Liver (tissue), 3 donors: ENCODE data around the gene EXOC3.

Experiments used
- GABPA ChIP-seq, 2 donors: IDR thresholded peaks in 1 of 2; conservative IDR thresholded peaks in 1 of 2; 2 replicates each; pipeline ENCODE4 v1.6.1; 2016; ENCODE audit warnings: antibody characterized with exemption in 2 of 2, mild to moderate bottlenecking in 1 of 2, moderate library complexity in 1 of 2
- NR2F2 ChIP-seq: IDR thresholded peaks from 2 replicates; pipeline ENCODE4 v1.6.1; 2016; ENCODE audit warnings: antibody characterized with exemption
- RAD21 ChIP-seq, 2 donors: IDR thresholded peaks; 2 replicates each; pipeline ENCODE4 v1.6.1; 2016; ENCODE audit warnings: antibody characterized with exemption in 2 of 2, mild to moderate bottlenecking in 2 of 2
- RXRA ChIP-seq, 2 donors: IDR thresholded peaks; 2 replicates each; pipeline ENCODE4 v1.6.1; 2017 to 2018; ENCODE audit warnings: antibody characterized with exemption in 2 of 2, mild to moderate bottlenecking in 1 of 2
- SP1 ChIP-seq: IDR thresholded peaks from 2 replicates; pipeline ENCODE4 v1.6.1; 2018; ENCODE audit warnings: antibody characterized with exemption, mild to moderate bottlenecking
- YY1 ChIP-seq: IDR thresholded peaks from 2 replicates; pipeline ENCODE4 v1.6.1; 2016; ENCODE audit warnings: antibody characterized with exemption, mild to moderate bottlenecking
- TF ChIP-seq, protein P1 (sequence below): fragments of 150-350 bp; IDR thresholded peaks from 2 replicates; pipeline ENCODE4 v1.5.1; 2017; ENCODE audit warnings: improper control_type of control experiment, low read depth, low read length; ENCODE audit not compliant: missing input control
- donor health status: healthy.
- donor health status: healthy.

DNA sequence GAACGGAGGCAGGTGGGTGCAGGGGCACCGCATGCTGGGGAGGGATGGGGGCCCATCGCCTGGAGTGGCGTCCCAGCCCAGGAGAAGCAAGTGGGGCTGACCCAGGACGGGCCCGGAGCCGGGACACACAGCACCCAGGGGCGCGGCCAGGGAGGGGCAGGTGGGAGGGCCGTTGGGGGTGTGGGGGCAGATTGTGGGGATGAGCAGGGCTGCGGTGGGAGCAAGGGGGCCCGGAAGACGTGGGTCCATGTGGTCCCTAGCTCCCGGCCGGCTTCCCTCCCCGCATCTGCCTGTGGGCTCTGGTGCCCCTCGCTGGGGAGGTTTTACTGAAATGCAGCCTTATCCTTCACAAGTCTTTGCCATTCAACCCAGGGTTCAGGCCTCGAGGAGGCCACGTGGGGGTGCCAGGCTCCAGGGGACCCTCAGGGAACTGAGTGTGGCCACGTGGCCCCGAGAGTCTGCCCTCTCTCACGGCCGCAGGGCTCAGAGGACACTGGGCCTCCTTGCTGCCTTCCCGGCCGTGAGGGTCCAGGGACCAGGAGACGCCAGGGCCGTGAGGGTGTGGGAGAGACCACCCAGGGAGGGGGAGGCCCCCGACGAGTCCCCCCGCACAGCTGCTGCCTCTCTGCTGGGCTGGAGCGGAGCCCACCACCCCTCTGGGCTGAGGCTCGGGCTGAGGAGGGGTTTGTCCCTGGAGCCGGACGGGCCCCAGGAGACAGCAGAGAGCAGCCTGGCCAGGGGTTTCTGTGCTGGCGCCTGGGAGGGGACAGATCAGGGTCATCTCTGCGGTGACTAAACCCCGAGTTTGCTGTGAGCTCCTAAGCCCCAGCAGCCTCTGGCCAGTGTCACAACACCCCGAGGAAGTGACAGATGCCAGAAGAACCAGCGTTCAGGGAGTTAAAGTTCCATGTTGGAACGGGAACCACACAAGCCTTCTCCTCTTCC, 46.0 kb downstream of the EXOC3 start:
- TF ChIP-seq, protein P1, sequence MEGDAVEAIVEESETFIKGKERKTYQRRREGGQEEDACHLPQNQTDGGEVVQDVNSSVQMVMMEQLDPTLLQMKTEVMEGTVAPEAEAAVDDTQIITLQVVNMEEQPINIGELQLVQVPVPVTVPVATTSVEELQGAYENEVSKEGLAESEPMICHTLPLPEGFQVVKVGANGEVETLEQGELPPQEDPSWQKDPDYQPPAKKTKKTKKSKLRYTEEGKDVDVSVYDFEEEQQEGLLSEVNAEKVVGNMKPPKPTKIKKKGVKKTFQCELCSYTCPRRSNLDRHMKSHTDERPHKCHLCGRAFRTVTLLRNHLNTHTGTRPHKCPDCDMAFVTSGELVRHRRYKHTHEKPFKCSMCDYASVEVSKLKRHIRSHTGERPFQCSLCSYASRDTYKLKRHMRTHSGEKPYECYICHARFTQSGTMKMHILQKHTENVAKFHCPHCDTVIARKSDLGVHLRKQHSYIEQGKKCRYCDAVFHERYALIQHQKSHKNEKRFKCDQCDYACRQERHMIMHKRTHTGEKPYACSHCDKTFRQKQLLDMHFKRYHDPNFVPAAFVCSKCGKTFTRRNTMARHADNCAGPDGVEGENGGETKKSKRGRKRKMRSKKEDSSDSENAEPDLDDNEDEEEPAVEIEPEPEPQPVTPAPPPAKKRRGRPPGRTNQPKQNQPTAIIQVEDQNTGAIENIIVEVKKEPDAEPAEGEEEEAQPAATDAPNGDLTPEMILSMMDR, result no peak
- no peak for TF ChIP-seq SP1
- no peak for TF ChIP-seq RXRA (IDR thresholded peaks at IDR 0.05)
- no peak for TF ChIP-seq RAD21 (IDR thresholded peaks at IDR 0.05)
- TF ChIP-seq YY1, result no peak
- TF ChIP-seq NR2F2, result no peak
- no peak for TF ChIP-seq GABPA (IDR thresholded peaks at IDR 0.05 in 1 of 2, conservative IDR thresholded peaks at IDR 0.05 in 1 of 2)
